Mucosa of rectum (tissue), 2 donors: ENCODE data around the gene OR6Y1.

Experiments used
- H3K27ac ChIP-seq, 2 donors: one replicate each; pipeline ENCODE4 v1.7.0; 2013; ENCODE audit warnings: inconsistent platforms in 2 of 2, low read depth in 2 of 2, low read length in 2 of 2
- H3K27me3 ChIP-seq, 2 donors: one replicate each; pipeline ENCODE4 v1.7.0; 2013; ENCODE audit warnings: low read length in 2 of 2; ENCODE audit not compliant: control insufficient read depth in 2 of 2, insufficient read depth in 2 of 2
- H3K36me3 ChIP-seq, 2 donors: one replicate each; pipeline ENCODE4 v1.7.0; 2013; ENCODE audit warnings: low read length in 2 of 2; ENCODE audit not compliant: control insufficient read depth in 2 of 2, insufficient read depth in 2 of 2
- H3K4me1 ChIP-seq, 2 donors: one replicate each; pipeline ENCODE4 v1.7.0; 2013; ENCODE audit warnings: low read length in 2 of 2, mild to moderate bottlenecking in 1 of 2; ENCODE audit not compliant: control insufficient read depth in 2 of 2, insufficient read depth in 2 of 2
- H3K4me3 ChIP-seq, 2 donors: one replicate each; pipeline ENCODE4 v1.7.0; 2013; ENCODE audit warnings: low read length in 2 of 2
- H3K9ac ChIP-seq, 2 donors: one replicate each; pipeline ENCODE4 v1.7.0; 2013; ENCODE audit warnings: low read length in 2 of 2, low read depth in 1 of 2, mild to moderate bottlenecking in 1 of 2
- H3K9me3 ChIP-seq, 2 donors: one replicate each; pipeline ENCODE4 v1.7.0; 2013; ENCODE audit warnings: low read length in 2 of 2; ENCODE audit not compliant: control insufficient read depth in 2 of 2
- donor health status: healthy.
- donor health status: Normal muscosa, but diverticular disease.

The OR6Y1 gene

GRCh38 chr1:158509471-158510156, 44.6 kb downstream of the OR6Y1 start:
- Histone ChIP-seq H3K27ac (no peak overlapping the region), H3K9ac (no peak overlapping the region), H3K9me3 (no peaks in the 10 kb centered on the region), H3K4me3 (no peak overlapping the region), H3K4me1 (no peaks in the 10 kb centered on the region), H3K36me3 (no peaks in the 10 kb centered on the region), H3K27me3 (no peaks in the 10 kb centered on the region)

- no peaks in the 10 kb centered on the region for H3K4me1 ChIP-seq
- no peak overlapping the region for H3K4me3 ChIP-seq
- no peaks in the 10 kb centered on the region for H3K36me3 ChIP-seq
- no peak overlapping the region for H3K27ac ChIP-seq
- no peaks in the 10 kb centered on the region for H3K9me3 ChIP-seq
- H3K9ac ChIP-seq, result no peak overlapping the region
- no peaks in the 10 kb centered on the region for H3K27me3 ChIP-seq
Observed at GRCh38 chr1:158507511-158507910, 46.7 kb downstream of the OR6Y1 start.

GRCh38 chr1:158506369-158506987, 47.7 kb downstream of the OR6Y1 start:
- Histone ChIP-seq H3K9ac (no peak overlapping the region), H3K4me3 (no peak overlapping the region), H3K27ac (no peak overlapping the region)

GRCh38 chr1:158496374-158496773, 57.8 kb downstream of the OR6Y1 start:
- Histone ChIP-seq H3K27ac (no peak overlapping the region), H3K9me3 (no peaks in the 10 kb centered on the region), H3K4me3 (no peak overlapping the region)

More at GRCh38 chr1:158506369-158506987, 47.7 kb downstream of the OR6Y1 start:
- Histone ChIP-seq H3K27me3 (no peaks in the 10 kb centered on the region), H3K36me3 (no peaks in the 10 kb centered on the region), H3K9me3 (no peaks in the 10 kb centered on the region), H3K4me1 (no peaks in the 10 kb centered on the region)

GRCh38 chr1:158494796-158495195, 59.4 kb downstream of the OR6Y1 start:
- Histone ChIP-seq H3K9me3 (no peaks in the 10 kb centered on the region), H3K36me3 (no peaks in the 10 kb centered on the region), H3K9ac (no peak overlapping the region), H3K27me3 (no peaks in the 10 kb centered on the region), H3K4me3 (no peak overlapping the region), H3K4me1 (no peaks in the 10 kb centered on the region), H3K27ac (no peak overlapping the region)

More at GRCh38 chr1:158496374-158496773, 57.8 kb downstream of the OR6Y1 start:
- Histone ChIP-seq H3K36me3 (no peaks in the 10 kb centered on the region), H3K4me1 (no peaks in the 10 kb centered on the region), H3K27me3 (no peaks in the 10 kb centered on the region), H3K9ac (no peak overlapping the region)
